HG03565 (cell line): ENCODE results near the gene THEM4.
"Not testable (repeated sequence)": the region's sequence is repeated elsewhere in the genome, so short reads cannot be mapped to it uniquely, and the experiment has no call there.

Experiments
- ATAC-seq: cut with Tn5 transposase; IDR thresholded peaks from one replicate; pipeline ENCODE4 v1.9.1; 2021; ENCODE audit warnings: mild to moderate bottlenecking, moderate library complexity; ENCODE audit not compliant: unreplicated experiment

THEM4 gene

DNA sequence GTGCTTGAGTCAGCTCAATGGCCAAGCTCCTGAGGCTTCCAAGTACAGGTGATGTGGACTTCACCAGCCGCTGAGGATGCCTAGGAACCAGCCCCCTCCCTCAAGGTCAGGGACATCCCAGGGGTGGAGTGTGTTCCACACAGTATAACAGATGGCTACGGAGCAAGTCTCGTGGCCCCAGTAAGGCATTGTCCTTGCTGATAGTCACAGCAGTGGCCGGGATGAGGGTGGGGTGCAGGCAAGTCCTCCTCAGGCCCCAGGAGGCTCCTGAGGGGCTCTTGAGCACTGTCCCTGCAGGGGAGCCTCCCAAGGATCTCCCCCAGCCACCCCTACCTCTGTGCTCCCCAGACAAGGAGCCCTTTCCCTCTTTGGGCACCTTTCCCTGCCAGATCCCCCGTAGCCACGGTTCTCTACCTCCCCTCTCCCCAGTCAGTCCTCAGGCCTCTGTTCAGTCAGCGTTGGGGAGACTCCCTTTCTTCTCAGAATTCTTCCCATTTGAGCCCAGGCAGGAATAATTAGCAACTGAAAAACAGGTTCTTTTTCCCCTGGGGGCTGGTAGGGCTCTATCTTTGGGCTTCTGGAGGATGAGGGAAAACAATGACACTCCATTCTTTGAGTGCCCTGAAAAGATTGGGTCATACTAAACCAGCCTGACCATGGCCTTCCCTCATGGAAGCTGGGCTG is 48.7 kb downstream of the THEM4 start:
- no peak for ATAC-seq

DNA sequence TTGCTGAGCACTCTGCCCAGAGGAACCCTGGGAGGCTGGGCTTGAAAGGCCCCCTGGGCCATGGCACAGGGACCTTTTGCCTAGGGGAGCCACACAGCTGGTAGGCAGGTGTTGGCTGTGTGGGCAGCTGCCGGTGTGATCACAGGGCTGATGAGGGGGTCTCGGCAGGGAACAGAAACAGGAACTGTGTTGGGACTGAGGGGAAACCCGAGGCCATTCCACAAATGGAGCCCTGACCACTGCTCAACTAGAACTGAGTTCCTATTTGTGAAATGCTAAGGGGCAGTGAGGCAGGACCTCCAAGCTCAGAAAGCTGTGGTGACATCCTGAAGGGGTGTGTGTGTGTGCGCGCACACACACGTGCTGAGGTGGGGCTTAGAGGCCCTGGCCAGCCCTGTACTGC is 49.4 kb downstream of the THEM4 start:
- ATAC-seq, result no peak

GRCh38 chr1:151858886-151859665 is 50.2 kb downstream of the THEM4 start:
- no peak for ATAC-seq

DNA sequence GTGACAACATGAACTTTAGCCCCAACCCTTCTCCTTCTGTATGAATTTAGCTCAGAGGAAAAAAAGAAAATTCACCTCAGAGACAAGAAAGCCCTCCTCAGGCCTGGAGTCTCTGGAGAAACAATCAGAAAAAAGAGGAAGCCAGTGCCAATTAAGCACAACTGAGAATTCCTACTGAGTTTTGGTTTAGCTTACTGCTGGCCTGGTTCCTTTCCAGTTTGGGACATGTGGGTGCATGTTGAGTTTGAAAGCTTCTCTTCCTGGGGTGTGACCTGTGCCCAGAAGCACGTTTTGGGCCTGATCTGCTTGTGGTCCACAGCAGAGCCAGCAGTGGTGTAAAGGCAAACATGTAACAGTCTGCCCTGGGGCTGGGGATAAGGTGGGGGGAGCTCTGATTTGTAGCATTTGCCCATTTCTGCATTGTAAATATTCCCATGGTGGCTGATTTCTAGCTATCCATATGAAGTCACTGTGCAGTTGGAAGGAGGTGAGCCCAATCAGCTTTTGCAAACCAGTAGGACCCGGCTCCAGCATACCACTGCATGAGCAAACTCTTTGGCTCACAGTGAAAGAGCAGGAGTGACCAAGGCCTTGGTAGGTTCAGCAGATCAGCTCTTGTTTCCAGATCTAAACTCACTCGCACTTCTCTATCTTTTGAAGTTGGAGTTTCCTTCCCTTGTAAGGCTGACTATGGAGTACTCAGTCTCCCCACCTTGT is 51.1 kb downstream of the THEM4 start:
- no peak for ATAC-seq

DNA sequence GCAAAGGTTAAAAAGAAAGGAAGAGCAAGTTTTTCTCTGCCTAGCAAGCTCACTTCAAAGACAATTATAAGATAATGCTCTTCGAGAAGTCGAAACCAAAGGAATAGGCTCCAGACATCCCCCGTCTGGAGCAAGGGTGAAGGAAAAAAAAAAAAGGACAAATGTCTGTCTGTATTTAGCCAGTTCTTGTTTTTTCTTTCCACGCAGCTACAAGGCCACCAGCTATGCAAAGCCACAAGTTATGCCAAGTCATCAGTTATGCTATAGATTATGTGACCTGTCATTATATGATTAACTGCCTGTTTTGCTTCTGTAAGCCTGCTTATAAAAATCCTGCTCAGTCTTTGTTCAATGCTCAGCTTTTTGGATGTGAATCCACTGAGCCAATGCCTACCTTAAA is 53.4 kb downstream of the THEM4 start:
- no peak for ATAC-seq

DNA sequence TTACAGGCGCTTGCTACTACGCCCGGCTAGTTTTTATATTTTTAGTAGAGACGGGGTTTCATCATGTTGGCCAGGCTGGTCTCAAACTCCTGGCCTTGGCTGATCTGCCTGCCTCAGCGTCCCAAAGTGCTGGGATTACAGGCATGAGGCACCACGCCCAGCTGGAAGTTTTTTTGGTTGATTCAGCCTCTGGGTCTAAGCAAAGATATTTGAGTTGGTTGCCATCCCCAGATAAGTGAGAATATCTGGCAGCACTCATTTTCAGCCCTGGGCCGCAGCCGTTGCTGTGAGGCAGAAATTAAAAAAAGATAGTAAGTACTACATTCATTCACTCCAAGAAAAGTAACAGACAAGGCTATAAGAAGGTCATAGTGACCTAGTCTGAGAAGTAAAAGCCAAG is 53.8 kb downstream of the THEM4 start:
- not testable (repeated sequence) for ATAC-seq

DNA sequence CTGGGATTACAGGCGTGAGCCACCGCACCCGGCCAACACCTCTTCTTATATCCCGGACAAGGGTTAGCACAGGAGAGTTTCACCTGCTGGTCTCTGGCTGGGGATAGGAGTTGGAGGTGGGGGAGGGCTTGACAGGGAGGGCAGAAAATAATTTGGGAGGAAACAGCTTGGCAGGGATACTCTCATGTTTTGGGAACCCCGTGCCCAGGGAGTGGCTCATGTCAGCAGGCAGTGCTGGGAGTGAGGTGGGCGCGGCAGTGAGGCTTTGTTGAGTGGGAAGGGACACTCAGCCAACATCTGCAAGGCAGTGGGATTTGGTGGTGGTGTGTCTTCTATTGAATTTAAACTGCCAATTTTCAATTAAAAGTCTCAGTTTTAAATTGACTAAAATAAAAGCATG is 54.7 kb downstream of the THEM4 start:
- ATAC-seq, result no peak

- ATAC-seq, result no peak
Observed at GRCh38 chr1:151853411-151853943, 55.8 kb downstream of the THEM4 start, which contains the start of gene THEM5. Gene THEM5, minus strand, starts transcription at chr1:151853712. Its CDS starts 147 bp downstream, at chr1:151853565.

DNA sequence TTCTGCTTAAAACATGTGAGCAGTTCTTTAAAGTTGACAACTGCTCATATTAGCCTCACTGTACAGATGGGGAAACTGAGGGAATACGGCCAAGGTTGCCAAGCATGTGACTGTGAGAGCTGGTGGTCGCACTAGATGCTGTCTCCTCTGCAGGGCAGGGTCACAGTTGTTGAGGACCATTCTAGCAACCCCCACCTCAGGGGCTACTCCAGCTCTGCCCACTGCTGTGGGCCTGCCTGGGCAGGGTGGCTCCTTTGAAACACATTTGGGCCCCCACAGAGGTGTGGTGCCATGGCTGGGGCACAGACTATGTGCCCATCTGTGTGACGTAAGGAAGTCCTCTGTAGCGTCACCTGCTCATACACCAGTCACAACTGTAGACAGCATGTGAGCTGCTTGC is 56.6 kb downstream of the THEM4 start:
- no peak for ATAC-seq

GRCh38 chr1:151851886-151852285 is 57.4 kb downstream of the THEM4 start:
- no peak for ATAC-seq

DNA sequence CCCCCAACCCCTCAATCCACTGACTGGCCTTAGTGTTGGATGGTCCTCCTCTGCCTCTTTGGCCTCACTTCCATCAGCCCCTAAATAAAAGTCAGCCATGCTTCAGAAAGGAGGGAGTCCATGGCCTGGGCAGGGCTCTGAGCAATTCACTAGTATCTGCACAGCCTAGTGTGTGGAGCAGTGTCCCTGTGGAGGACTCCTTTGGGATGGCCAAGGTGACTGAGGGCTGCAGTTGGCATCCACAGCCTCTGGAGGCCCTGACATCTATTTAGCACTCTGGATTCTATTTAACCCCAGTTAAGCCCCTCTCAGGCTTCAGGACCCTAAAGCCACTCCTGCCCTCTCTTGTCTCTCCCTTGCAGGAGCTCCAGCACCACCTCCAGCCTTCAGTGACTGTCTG is 59.4 kb downstream of the THEM4 start:
- no peak for ATAC-seq

DNA sequence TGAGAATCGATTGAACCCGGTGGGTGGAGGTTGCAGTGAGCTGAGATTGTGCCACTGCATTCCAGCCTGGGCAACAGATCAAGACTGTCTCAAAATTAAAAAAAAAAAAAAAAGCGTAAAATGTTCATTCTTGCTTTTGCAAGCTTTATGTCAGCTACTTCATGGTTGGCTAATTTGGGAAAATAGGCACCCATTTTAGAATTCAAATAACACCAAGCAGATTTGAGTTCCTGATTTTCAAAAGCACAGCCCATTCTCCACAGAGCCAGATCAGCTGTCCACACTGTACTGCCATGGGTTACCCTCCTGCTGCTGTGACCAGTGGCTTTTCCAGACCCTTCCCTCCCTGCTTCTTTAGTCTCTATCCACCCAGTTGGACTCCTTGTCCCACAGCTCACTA is 60.2 kb downstream of the THEM4 start:
- ATAC-seq, result no peak

DNA sequence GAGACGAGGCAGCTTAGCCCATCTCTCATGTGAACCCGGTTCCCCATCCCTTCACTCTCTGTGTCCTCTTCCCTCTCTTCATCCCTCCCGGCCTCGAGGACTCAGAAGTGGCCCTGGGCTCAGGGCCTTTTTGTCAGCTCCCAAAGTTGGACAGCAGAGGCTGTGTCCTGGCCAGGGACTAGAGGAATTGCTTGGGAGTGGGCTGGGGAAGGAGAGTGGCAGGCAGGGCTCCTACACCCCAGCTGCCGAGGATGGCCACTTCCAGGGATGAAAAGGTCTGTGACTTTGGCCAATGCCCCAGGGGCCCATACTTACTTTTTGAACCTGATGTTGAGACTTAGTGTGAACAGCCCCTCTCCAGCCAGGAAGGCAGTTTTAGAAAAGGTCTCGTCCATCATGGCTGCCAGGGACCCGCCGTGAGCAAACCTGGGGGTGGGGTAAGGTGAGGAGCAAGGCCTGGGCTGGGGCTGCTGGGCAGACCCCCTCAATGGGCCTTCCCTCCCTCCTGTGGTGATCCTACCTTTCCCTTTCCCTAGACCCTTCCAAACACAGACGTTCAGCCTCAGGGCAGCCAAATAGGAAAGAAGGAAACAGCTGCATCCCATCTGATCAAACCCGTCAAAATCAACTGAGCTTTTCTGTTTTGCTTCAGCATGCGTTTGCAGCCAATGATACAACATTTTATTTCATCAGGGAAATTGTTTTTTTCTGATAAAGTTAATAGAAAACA is 61.3 kb downstream of the THEM4 start:
- no peak for ATAC-seq

GRCh38 chr1:151846686-151847237 is 62.5 kb downstream of the THEM4 start:
- ATAC-seq, result no peak

DNA sequence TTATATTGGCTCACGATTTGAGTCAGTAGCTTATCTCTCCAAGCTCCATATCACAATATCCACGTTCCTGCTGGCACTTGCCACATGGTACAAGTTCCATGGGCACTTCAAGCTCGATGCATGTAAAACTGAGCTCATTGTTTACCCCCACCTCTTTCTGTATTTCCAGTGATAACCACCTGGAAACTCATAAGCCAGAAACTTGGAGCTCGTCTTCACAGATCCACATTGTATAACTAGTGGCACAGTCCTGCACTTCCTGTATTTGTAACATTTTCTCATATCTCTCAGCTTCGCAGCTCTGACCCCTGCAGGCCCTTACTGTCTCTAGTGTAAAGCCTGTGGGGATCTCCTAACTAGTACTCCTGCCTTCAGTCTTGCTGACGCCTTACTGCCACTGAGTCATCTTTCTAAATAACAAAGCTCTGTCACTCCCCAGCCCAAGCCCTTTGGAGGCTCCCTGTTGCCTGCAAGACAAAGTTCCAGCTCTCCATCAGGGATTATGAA is 63.2 kb downstream of the THEM4 start:
- no peak for ATAC-seq

DNA sequence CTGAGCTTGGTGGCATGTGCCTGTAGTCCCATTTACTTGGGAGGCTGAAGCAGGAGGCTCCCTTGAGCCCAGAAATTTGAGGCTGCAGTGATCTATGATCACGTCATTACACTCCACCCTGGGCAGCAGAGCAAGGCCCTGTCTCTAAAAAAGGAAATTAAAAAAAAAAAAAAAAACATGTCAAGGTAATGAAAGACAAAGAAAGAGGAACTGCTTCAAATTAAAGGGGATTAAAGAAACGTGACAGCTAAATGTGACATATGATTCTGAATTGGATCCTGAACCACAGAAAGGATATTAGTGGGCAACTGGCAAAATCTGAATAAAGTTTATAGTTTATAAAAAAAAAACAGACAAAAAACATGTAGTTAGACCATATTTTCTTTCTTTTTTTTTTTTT is 65.9 kb downstream of the THEM4 start:
- ATAC-seq, result no peak

- no peak for ATAC-seq
Observed at GRCh38 chr1:151841141-151841540, 68.2 kb downstream of the THEM4 start.

- ATAC-seq, result no peak
Observed at GRCh38 chr1:151840421-151840820, 68.9 kb downstream of the THEM4 start.

DNA sequence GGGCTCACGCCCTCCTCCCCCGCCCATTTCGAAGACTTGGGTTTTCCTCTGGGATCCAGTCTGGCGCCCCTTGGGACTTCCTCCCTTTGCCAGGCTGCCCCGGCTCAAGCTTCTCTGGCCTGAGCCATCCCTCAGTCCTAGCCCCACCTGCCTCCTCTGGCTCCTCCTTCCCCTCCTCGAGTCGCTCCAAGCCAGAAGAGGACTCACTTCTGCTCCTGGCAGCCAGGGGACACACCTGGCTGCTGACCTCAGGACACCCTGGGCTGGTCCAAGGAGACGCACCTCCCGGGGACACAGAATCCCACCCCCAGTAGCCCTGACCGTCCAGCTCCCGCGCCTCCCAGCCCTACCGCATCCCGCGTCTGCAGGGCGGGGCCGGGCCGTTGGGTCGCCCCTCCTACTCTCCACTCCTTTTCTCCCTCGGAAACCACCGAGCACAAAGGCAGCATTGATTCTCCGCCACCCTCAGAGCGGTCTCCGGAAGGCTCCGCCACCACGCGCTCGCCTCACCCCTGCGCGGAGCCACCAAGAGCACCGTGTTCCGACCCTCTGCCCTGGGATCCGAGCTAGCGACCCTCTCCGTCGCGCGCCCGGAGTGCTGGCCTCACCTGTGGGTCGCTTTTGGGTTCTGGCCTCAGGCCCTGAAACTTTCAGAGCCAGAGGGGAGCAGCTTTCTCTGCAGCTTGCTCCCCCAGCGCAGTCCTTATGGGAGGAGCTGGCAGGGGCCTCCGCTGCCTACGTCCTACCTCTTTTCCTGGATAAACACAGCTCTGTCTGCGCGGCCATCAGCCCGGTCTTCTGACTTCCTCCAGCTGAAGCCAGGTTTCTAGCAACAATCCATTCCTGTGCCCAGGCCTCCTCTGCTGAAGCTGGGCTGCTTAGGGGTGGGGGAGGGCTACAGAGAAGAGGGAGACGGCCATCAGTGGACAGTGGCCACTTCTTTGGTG is 69.6 kb downstream of the THEM4 start, which contains the start of gene C2CD4D:
Gene C2CD4D (minus strand): TSS at position 364 of the 947 bp plus-strand sequence. CDS start 831 bp downstream, outside the sequence.
- no peak for ATAC-seq
